ENCODE data around the gene DENND1A.
"Not testable (repeated sequence)": the region's sequence is repeated elsewhere in the genome, so short reads cannot be mapped to it uniquely, and the experiment has no call there.

Gene DENND1A

GRCh38 chr9:123946101-123946821 lies 16.3 kb upstream of the DENND1A start:
- TF ChIP-seq, protein P1, sequence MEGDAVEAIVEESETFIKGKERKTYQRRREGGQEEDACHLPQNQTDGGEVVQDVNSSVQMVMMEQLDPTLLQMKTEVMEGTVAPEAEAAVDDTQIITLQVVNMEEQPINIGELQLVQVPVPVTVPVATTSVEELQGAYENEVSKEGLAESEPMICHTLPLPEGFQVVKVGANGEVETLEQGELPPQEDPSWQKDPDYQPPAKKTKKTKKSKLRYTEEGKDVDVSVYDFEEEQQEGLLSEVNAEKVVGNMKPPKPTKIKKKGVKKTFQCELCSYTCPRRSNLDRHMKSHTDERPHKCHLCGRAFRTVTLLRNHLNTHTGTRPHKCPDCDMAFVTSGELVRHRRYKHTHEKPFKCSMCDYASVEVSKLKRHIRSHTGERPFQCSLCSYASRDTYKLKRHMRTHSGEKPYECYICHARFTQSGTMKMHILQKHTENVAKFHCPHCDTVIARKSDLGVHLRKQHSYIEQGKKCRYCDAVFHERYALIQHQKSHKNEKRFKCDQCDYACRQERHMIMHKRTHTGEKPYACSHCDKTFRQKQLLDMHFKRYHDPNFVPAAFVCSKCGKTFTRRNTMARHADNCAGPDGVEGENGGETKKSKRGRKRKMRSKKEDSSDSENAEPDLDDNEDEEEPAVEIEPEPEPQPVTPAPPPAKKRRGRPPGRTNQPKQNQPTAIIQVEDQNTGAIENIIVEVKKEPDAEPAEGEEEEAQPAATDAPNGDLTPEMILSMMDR (IDR thresholded peaks at IDR 0.05; ENCODE audit: low read depth, low read length), result no peak
- no peak overlapping the region for H3K4me3 ChIP-seq (ENCODE audit: low read depth, low read length)

- TF ChIP-seq, protein P1 (IDR thresholded peaks at IDR 0.05; ENCODE audit: low read depth, low read length), result no peak
Measured at GRCh38 chr9:123945532-123945931, 15.6 kb upstream of the DENND1A start.

GRCh38 chr9:123944464-123944863 lies 14.5 kb upstream of the DENND1A start:
- H3K4me3 ChIP-seq (ENCODE audit: low read depth, low read length), result not testable (repeated sequence)

More at GRCh38 chr9:123945532-123945931, 15.6 kb upstream of the DENND1A start:
- H3K4me3 ChIP-seq (ENCODE audit: low read depth, low read length), result no peak overlapping the region

DNA sequence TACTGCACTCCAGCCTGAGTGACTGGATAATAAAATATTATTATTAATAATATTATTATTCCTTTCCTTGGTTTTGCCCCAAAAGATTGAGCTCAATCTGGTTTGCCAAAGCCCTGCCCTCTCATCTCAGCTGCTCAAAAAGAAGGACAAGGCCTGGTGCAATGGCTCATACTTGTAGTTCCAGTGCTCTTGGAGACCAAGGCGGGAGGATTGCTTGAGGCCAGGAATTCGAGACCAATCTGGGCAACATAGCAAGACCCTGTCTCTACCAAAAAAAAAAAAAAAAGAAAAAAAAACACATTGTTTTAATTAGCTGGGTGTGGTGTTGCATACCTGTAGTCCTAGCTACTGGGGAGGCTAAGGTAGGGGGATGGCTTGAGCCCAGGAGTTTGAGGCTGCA lies 13.7 kb upstream of the DENND1A start:
- TF ChIP-seq, protein P1 (IDR thresholded peaks at IDR 0.05; ENCODE audit: low read depth, low read length), result no peak
- H3K4me3 ChIP-seq (ENCODE audit: low read depth, low read length), result no peak overlapping the region

GRCh38 chr9:123942542-123942941 lies 12.6 kb upstream of the DENND1A start:
- H3K4me3 ChIP-seq (ENCODE audit: low read depth, low read length), result no peak overlapping the region
- TF ChIP-seq, protein P1 (IDR thresholded peaks at IDR 0.05; ENCODE audit: low read depth, low read length), result no peak

DNA sequence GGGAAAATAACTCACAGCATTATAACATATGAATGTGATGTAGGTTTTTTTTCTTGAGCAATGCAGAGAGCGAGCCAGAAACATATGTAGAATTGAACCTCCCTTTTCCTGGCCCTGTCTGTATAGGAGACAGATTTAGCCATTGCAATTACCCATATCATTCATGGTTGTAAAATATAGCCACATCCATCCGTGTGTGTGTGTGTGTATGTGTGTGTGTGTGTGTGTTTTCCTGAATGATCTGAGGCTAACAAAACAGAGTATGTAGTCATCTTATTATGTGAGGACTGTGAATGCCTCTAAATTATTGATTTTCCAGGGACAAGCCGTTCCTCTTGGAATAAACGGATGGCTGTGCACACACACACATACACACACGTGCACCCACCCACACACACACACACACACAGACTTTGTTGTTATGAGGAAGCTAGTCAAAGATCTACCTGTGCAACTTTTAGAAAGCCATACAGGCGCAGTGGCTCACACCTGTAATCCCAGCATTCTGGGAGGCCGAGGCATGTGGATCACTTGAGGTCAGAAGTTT lies 11.7 kb upstream of the DENND1A start:
- no peak overlapping the region for H3K4me3 ChIP-seq (ENCODE audit: low read depth, low read length)
- TF ChIP-seq, protein P1 (IDR thresholded peaks at IDR 0.05; ENCODE audit: low read depth, low read length), result no peak

- no peak overlapping the region for H3K4me3 ChIP-seq (ENCODE audit: low read depth, low read length)
- TF ChIP-seq, protein P1 (IDR thresholded peaks at IDR 0.05; ENCODE audit: low read depth, low read length), result no peak
Measured at GRCh38 chr9:123940721-123941523, 11.0 kb upstream of the DENND1A start.
